A549 (cell line): ENCODE results near the gene BMX.

ENCODE experiments used
- BHLHE40 ChIP-seq: IDR thresholded peaks from 2 replicates; pipeline ENCODE4 v1.6.1; 2012; ENCODE audit warnings: low read depth, low read length, inconsistent platforms
- CBX2 ChIP-seq: fragments of 200-600 bp; sonication (generic); IDR thresholded peaks from 2 replicates; pipeline ENCODE4 v1.6.1; 2016; ENCODE audit warnings: low read depth, mild to moderate bottlenecking, borderline replicate concordance
- CTCF ChIP-seq: fragments of >200 bp; sonication (Bioruptor Twin); formaldehyde crosslinking; IDR thresholded peaks from 3 replicates; pipeline ENCODE4 v1.5.1; 2016
- EP300 ChIP-seq, 2 experiments: fragments of >200 bp; sonication (Bioruptor Twin); formaldehyde crosslinking; IDR thresholded peaks; 2 replicates in 1 of 2; 3 replicates in 1 of 2; pipeline ENCODE4 v1.6.1; 2016 to 2017
- HDAC2 ChIP-seq: fragments of 200-600 bp; sonication (generic); IDR thresholded peaks from 2 replicates; pipeline ENCODE4 v1.6.1; 2016
- JUNB ChIP-seq: fragments of >200 bp; sonication (Bioruptor Twin); formaldehyde crosslinking; IDR thresholded peaks from 2 replicates; pipeline ENCODE4 v1.6.1; 2016
- MAX ChIP-seq: IDR thresholded peaks from 2 replicates; pipeline ENCODE4 v1.6.1; 2012
- MAZ ChIP-seq: fragments of 150-350 bp; IDR thresholded peaks from 2 replicates; pipeline ENCODE4 v1.6.1; 2014; ENCODE audit warnings: antibody characterized with exemption, low read depth, low read length, borderline replicate concordance
- POLR2A ChIP-seq: IDR thresholded peaks from 2 replicates; pipeline ENCODE4 v1.6.1; 2012; ENCODE audit warnings: mild to moderate bottlenecking, low read length
- REST ChIP-seq: fragments of 200-600 bp; sonication (generic); IDR thresholded peaks from 2 replicates; pipeline ENCODE4 v1.6.1; 2016; ENCODE audit warnings: antibody characterized with exemption, mild to moderate bottlenecking, moderate library complexity
- RFX5 ChIP-seq: fragments of 450-650 bp; IDR thresholded peaks from 2 replicates; pipeline ENCODE4 v1.7.1; 2014; ENCODE audit warnings: antibody characterized with exemption, mild to moderate bottlenecking, moderate library complexity
- RNF2 ChIP-seq: fragments of 200-600 bp; sonication (generic); IDR thresholded peaks from 2 replicates; pipeline ENCODE4 v1.6.1; 2016; ENCODE audit warnings: low read depth, mild to moderate bottlenecking, antibody characterized with exemption, moderate library complexity, borderline replicate concordance
- SREBF2 ChIP-seq: fragments of 450-650 bp; IDR thresholded peaks from 2 replicates; pipeline ENCODE4 v1.6.1; 2014; ENCODE audit warnings: mild to moderate bottlenecking, moderate library complexity

DNA sequence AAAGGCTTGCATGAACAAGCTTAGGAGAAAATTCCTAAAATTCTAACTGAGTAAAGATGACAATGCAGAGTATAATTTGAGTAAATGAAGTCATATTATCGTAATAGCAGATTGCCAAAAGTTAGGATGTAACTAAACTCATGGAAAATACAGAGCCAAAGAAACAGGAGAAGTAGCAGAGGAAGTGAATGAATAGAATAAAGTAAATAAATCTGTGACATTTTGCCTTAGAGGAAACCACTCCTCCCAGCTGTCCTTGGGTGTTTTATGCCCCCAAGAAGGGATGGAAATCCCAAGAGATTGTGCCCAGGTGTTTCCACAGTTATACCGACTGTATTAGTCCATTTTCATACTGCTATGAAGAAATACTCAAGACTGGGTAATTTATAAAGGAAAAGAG, 1.9 kb upstream of the BMX start:
- no peak for TF ChIP-seq RNF2
- TF ChIP-seq EP300 (IDR thresholded peaks at IDR 0.05) = no peak
- no peak for TF ChIP-seq POLR2A
- no peak for TF ChIP-seq CTCF
- no peak for TF ChIP-seq RFX5
- no peak for TF ChIP-seq SREBF2
- TF ChIP-seq REST = no peak
- TF ChIP-seq MAZ = no peak
- TF ChIP-seq BHLHE40 = no peak
- no peak for TF ChIP-seq JUNB
- no peak for TF ChIP-seq MAX
- no peak for TF ChIP-seq HDAC2
- TF ChIP-seq CBX2 = no peak
